DMS 273 treated with DMSO at 0.1 percent for 48 hours (cell line): Measurements from ENCODE around the gene AARS1.
"Not testable (repeated sequence)": the region's sequence is repeated elsewhere in the genome, so short reads cannot be mapped to it uniquely, and the experiment has no call there.

Experiments used
- DNase-seq: peaks from one replicate; lab custom pipeline; 2025; lab: John Stamatoyannopoulos, UW

Gene AARS1

GRCh38 chr16:70224645-70225044 is 64.7 kb downstream of the AARS1 start:
- DNase-seq, result not testable (repeated sequence)

GRCh38 chr16:70223971-70224513 is 65.3 kb downstream of the AARS1 start:
- DNase-seq, result not testable (repeated sequence)

GRCh38 chr16:70223216-70223615 is 66.1 kb downstream of the AARS1 start:
- not testable (repeated sequence) for DNase-seq

GRCh38 chr16:70222574-70222973 is 66.7 kb downstream of the AARS1 start:
- DNase-seq, result not testable (repeated sequence)

GRCh38 chr16:70218586-70218985 is 70.7 kb downstream of the AARS1 start:
- DNase-seq, result not testable (repeated sequence)

GRCh38 chr16:70206382-70206781 is 82.9 kb downstream of the AARS1 start:
- DNase-seq, result not testable (repeated sequence)

GRCh38 chr16:70204668-70205405 is 84.5 kb downstream of the AARS1 start:
- DNase-seq, result not testable (repeated sequence)

- not testable (repeated sequence) for DNase-seq
Measured at GRCh38 chr16:70204010-70204409, 85.3 kb downstream of the AARS1 start.

GRCh38 chr16:70203508-70203907 is 85.8 kb downstream of the AARS1 start:
- not testable (repeated sequence) for DNase-seq
